NCI-H446 (cell line): Measurements from ENCODE around the gene COMP.

ENCODE experiments used
- DNase-seq, 2 experiments: peaks; one replicate each; lab custom pipeline; 2025; lab: John Stamatoyannopoulos, UW

The COMP gene

GRCh38 chr19:18782559-18783225 lies 8.4 kb downstream of the COMP start:
- no peak for DNase-seq

- DNase-seq = no peak
Measured at GRCh38 chr19:18781885-18782527, 9.1 kb downstream of the COMP start.

- DNase-seq = no peak
Measured at GRCh38 chr19:18781047-18781600, 10.0 kb downstream of the COMP start.

- no peak for DNase-seq
Measured at GRCh38 chr19:18780631-18781030, 10.5 kb downstream of the COMP start.

GRCh38 chr19:18780081-18780480 lies 11.0 kb downstream of the COMP start:
- no peak for DNase-seq

GRCh38 chr19:18778826-18779495 lies 12.1 kb downstream of the COMP start:
- no peak for DNase-seq

- no peak for DNase-seq
Measured at GRCh38 chr19:18778076-18778389, 13.1 kb downstream of the COMP start.

GRCh38 chr19:18777301-18778075 lies 13.6 kb downstream of the COMP start:
- no peak for DNase-seq

GRCh38 chr19:18776736-18777135 lies 14.4 kb downstream of the COMP start:
- DNase-seq = no peak

GRCh38 chr19:18776288-18776594 lies 14.9 kb downstream of the COMP start:
- no peak for DNase-seq

- no peak for DNase-seq
Measured at GRCh38 chr19:18775586-18776287, 15.4 kb downstream of the COMP start.

- DNase-seq = no peak
Measured at GRCh38 chr19:18774782-18775444, 16.2 kb downstream of the COMP start.

GRCh38 chr19:18774107-18774506 lies 17.0 kb downstream of the COMP start:
- no peak for DNase-seq

- DNase-seq = no peak
Measured at GRCh38 chr19:18773682-18774081, 17.4 kb downstream of the COMP start.

GRCh38 chr19:18772620-18773587 lies 18.2 kb downstream of the COMP start:
- peak in 1 of 2 experiments; percentile 23 for DNase-seq

- DNase-seq = no peak
Measured at GRCh38 chr19:18771328-18772242, 19.5 kb downstream of the COMP start.

- no peak for DNase-seq
Measured at GRCh38 chr19:18770663-18771327, 20.3 kb downstream of the COMP start.

- no peak for DNase-seq
Measured at GRCh38 chr19:18769989-18770528, 21.0 kb downstream of the COMP start.
